ENCODE results near the gene RABGAP1L.
"Not testable (repeated sequence)": the region's sequence is repeated elsewhere in the genome, so short reads cannot be mapped to it uniquely, and the experiment has no call there.

RABGAP1L gene

DNA sequence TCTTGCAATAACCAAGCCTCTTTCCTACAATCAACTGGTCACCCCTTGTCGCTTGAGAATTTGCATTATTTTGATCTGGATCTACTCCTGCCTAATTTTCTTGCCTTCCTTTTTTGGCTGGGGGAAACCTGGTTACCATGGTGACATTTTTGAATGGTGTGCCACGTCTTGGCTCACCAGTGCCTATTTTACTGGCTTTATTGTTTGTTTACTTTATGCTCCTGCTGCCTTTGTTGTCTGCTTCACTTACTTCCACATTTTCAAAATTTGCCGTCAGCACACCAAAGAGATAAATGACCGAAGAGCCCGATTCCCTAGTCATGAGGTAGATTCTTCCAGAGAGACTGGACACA, 289.2 kb downstream of the RABGAP1L start:
- DNase-seq (ENCODE audit: low read depth): no peak

DNA sequence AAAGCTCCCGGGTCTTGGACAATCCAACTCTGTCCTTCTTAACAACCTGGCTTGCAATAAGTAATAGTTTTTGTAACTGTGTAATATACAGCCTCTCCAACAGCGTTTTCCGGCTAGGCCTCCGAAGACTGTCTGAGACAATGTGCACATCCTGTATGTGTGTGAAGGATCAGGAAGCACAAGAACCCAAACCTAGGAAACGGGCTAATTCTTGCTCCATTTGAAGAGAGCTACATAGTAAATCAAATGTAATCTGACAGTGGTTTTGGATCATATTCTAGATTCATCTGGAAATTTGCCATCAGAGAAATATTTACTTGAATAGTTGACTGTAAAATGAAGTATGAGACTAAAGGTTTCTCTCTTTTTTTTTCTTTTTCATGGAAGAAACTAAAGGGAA, 289.7 kb downstream of the RABGAP1L start:
- no peak for DNase-seq (ENCODE audit: low read depth)

DNA sequence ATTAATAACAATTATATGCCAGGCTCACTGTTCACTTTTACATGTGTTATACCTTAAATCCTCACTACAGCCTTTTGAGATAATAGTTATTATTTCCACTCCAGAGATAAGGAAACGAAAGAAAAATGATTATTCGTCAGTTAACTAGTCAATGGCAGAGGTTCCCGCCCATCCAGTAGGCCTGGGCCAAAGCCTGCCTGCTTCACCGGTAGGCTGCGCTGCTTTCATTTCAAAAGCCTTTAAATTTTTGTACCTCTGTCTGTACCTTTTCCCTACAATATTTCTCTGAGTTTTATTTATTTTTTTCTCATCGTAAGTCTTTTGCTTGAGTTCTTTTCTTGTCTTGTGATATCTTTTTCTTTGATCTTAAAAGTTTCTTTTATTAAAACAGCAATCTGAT, 292.1 kb downstream of the RABGAP1L start:
- no peak for DNase-seq (ENCODE audit: low read depth)

DNA sequence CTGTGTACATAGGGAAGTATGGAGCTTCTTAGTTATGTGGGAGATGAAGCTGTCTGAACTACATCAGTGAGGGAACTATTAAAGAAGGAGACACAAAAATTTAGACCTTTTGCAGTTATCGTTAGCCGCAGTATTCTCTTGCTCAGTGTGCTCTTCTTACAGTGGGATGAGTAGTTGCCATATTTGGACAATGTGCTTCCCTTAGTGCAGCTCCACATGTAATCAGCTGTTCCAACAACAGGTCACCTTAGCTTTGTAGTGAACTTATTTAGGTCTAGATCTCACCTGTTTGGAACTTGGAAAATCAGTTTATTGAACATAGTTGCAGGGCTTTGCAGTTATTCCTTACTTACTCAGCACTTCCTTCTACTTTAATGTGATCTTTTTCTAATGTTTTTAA, 306.5 kb downstream of the RABGAP1L start:
- DNase-seq (ENCODE audit: low read depth): no peak

DNA sequence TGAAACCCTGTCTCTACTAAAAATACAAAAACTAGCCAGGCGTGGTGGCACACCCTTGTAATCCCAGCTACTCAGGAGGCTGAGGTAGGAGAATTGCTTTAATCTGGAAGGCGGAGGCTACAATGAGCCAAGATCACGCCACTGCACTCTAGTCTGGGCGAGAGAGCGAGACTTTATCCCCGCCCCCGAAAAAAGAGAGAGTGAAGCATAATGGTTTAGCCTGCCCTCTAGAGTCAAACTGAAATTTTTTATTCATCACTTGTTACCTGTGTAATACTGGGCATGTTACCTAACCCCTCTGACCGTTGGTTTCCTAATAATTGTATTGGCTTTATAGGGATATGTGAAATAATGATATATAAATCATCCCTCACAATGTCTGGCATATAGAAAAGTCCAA, 307.3 kb downstream of the RABGAP1L start:
- DNase-seq (ENCODE audit: low read depth): no peak

DNA sequence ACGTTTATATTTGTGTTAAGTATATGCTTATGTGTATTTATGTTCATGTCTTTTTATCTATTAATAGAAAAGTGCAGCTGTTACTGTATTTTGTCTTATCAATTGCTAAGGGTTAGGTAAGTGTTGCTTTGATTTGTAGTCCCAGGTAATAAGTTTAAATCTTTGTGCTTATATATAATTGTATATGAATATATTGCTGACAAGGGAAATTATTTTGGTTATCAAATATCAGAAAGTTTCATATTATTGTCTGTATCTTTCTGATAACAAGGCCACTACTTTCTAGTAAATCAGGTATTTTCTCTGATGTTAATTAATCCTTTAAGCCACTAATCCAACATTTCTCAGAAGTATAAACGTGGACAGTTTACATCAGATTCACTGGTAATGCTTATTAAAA, 309.7 kb downstream of the RABGAP1L start:
- DNase-seq (ENCODE audit: low read depth): no peak

DNA sequence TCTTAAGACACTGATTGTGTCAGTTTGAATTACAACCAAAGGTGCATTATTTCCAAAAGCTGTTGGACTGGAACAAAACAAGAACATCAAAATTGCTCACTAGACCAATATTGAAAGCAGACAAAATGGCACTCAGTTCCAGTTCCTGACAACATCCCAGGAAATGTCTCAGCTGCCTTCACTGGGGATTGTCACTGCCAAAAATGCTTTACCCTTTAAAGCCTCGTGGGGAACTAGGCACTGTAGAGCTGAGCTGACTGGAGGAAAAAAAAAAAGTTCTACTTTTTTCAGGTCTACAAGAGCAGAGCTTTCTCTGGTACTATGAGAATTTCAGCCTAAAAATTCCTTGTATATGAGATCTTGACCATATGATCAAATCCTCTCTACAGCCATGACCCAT, 310.4 kb downstream of the RABGAP1L start:
- no peak for DNase-seq (ENCODE audit: low read depth)

DNA sequence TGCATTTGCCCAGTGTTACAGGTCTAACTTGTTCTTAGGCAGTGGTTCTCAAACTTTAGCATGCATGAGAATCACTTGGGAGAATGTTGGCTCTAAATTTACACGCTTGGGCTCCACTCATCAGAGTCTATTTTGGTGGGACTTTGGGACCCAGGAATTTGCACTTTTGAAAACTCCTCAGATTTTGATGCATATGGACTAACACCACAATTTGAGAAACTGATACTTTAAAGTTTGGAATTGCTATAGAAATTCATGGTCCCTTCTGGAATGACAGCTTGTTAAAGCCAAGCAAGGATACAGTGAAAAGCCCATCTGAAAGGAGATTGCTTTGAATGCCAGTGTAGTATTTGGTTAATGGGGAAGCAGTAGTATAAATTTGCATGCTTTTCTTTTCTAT, 320.0 kb downstream of the RABGAP1L start:
- no peak for DNase-seq (ENCODE audit: low read depth)

DNA sequence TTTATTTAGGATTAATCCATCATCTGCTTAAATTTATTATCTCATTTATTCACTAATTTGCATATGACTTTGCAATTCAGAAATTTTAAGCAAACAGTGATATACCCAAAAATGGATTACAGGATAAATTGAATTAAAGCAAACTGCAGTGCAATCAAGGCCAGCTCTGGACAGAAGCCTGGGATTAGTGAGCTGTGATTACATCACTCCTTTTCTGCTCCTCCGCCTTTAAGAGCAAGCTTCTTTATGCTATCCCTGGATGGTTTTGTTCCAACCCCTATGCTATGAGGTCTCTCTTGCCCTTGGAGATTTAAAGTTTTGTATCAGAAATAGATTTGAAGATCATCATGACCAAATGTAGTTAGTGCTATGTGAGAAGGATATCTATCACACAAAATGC, 321.0 kb downstream of the RABGAP1L start:
- no peak for DNase-seq (ENCODE audit: low read depth)

DNA sequence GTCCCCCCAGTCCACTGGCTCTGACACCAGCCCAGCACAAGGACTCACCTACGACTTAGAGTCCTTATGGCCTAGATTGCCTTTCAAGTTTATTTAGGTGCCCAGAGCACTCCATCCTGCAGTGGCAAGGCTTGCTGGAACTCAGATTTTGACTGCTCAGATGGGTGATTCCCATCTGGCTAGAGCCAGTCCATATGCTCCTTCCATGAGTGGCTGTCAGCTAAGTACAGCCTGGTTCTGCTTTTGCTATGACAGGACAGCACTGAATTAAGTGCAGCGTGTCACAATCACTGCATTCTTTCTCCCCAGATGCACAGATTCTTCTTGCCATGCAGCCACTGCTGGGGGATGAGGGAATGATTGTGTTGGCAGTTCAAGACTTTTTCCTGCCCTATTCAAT, 332.3 kb downstream of the RABGAP1L start:
- DNase-seq (ENCODE audit: low read depth): no peak

DNA sequence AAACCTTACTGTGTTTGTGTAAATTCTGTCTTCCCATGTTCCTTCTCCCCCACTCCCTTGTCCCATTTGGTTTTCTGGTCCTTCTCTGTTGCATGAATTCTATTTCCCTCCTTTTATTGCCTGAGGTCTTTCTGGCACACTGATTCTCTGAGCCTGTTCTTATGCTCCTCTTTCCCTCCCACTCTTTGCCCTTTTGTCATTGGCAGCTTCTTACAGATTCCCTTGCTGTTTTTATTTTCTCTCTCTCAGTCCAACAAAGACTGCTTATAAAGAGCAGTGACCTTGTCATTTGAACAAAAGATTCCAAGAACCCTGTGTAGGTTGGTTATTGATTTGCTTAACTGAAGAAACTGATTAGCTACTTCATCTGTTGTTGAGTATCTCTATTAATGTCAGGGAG, 338.2 kb downstream of the RABGAP1L start:
- DNase-seq (ENCODE audit: low read depth): no peak

DNA sequence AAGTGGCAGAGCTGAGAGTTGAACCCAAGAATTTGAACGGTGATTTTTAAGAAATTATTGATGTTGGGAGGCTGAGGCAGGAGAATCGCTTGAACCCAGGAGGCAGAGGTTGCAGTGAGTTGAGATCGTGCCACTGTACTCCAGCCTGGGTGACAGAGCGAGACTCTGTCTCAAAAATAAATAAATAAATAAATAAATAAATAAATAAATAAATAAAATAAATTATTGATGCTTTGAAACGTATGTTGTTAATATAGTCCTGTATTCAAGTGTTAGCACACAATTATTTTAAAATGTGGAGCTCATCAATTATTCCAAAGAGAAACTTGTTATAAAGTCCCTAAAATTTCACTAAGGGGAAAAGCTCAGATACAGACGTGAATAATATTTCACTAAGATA, 357.4 kb downstream of the RABGAP1L start:
- DNase-seq (ENCODE audit: low read depth): not testable (repeated sequence)

DNA sequence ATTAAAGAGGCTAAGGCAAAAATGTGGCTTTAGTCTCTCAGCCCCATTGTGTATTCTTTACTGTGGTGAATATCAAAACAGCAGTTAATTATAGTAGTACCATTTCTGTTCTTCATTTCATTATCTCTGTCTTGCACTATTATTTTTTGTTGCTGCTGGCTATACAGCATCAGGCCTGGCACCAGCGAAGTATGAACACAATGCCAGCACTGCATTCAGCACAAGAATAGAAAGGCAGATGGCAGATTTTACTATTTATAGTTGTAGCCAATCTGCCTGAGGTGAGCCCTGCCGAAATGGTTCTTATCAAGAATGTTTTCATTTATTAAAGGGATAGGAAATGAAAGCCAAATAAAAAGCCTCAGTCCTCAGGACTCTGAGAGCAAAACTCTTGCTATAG, 360.5 kb downstream of the RABGAP1L start:
- DNase-seq (ENCODE audit: low read depth): no peak

DNA sequence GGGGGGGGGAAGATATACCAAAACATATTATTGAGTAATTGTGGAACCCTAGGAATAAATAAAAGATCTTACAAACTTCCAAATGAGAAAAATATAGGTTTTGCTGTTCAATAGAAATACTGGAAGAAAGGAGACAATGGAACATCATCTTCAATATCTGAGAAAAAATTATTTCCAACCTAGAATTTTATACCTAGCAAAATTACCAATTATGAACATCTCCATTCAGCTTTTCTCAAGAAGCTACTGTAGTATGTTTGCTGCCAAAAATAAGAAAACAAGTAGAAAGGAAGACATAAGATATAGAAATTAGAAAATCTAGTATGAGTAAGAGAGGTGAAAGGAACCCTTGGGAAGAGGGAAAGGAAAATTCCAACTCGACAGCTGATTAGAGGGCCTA, 372.4 kb downstream of the RABGAP1L start:
- no peak for DNase-seq (ENCODE audit: low read depth)

DNA sequence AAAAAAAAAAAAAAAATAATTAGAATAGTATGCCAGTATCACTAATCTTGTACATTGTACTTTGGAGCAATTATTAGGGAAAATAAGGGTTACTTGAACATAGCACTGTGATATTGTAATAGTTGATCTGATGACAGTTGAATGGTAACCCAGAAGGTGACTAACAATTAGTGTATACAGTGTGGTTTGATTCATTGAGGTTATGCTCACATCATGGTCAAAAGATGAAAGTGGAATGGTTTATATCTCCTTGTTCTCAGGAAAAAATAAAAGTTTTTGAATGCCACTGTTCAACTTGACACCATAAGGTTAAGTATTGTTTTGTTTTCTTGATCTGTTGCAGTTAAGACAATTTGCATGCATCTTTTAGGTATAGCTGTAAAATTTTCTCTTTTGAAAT, 375.5 kb downstream of the RABGAP1L start:
- DNase-seq (ENCODE audit: low read depth): no peak

DNA sequence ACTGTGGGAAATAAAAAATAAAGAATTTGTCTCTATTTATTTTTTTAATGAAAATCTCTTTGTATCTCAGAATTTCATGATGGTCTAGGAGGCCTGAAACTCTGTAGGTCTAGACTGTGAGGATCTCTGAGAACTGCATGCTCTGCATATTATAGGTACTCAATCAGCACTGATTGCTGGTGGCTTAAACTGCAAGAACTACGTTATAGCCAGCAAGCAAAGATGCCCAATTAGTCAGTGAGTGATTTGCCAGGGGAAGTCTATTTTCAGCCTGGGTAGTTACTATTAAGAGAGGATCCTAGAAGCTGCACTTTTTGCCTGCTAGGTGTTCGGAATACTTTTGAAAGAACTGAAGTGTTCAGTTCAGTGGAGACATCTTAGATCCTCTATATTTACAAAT, 375.9 kb downstream of the RABGAP1L start:
- no peak for DNase-seq (ENCODE audit: low read depth)

DNA sequence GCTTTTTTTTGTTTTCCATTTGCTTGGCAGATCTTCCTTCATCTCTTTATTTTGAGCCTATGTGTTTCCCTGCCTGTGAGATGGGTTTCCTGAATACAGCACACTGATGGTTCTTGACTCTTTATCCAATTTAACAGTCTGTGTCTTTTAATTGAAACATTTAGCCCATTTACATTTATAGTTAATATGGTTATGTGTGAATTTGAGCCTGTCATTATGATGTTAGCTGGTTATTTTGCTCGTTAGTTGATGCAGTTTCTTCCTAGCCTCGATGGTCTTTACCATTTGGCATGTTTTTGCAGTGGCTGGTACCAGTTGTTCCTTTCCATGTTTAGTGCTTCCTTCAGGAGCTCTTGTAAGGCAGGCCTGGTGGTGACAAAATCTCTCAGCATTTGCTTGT, 384.1 kb downstream of the RABGAP1L start:
- DNase-seq (ENCODE audit: low read depth): not testable (repeated sequence)

DNA sequence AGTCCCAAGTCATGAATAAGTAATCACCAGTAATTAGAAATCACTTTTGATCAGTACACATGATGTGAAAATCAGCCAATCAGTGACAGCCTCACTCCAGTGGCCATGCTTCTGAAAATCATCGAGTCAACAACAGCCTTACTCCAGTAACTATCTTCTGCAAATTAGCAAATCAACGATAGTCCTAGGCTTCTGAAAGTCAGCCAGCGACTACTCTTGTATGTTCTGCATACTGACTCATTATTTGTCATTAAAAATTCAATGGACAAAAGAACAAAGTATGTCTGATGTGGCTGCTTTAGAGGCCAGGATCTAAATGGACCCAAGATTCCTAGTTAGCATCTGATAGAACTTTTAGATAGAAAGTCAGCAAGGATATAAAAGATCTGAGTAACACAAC, 391.0 kb downstream of the RABGAP1L start:
- no peak for DNase-seq (ENCODE audit: low read depth)

DNA sequence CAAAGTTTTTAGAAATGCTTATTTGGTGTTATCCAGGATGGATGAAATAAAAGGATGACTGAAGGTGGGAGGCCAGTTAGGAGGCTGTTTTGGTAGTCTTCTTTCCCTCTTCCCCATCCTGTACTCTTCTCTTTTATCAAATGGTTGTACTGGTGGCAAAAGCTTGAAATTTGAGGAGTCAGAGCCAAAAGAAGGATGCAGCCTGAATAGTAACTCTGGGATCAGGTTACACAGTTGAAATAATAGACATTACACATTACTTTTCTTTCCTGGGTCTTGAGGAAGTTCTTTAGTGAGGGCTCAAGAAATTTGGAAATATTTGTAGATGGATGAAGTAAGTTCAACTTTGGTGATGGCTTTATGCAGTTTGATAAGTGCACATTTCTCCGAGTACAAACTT, 397.1 kb downstream of the RABGAP1L start:
- no peak for DNase-seq (ENCODE audit: low read depth)

DNA sequence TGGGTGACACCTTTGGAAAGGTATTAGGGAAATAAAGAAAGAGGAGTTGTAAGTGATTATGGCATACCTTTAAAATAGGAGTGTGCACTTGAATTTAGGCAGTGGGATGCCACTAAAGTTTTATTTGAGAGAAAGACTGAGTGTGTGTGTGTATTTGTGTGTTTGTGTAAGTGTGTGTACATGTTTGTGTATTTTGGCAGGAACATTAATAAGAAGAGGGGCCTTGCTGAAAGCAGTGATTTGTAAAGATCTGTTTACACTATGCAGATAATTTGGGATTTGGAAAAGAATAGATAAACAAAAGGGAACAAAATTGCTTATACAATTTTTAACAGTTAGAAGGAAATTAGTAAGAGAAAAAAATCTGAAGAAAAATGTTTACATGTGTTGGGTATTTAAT, 409.2 kb downstream of the RABGAP1L start:
- no peak for DNase-seq (ENCODE audit: low read depth)

DNA sequence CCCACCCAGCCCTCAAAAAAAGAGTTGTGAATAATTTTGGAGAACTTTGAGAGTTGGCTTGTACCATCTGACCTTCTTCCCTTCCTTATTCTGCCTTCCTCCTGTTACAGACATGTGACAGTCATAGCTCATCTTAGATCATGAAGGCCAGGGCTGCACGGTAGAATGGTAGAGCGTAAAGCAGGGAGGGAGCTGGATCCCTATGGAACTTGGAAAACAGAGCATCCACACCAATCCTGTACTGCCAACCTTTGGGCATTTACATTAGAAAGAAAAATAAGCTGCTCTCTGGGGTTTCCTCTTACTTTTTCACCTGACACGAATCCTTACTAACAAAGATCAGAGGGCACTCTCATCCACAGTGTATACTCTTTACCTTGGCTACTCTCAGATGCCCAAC, 409.9 kb downstream of the RABGAP1L start:
- no peak for DNase-seq (ENCODE audit: low read depth)

DNA sequence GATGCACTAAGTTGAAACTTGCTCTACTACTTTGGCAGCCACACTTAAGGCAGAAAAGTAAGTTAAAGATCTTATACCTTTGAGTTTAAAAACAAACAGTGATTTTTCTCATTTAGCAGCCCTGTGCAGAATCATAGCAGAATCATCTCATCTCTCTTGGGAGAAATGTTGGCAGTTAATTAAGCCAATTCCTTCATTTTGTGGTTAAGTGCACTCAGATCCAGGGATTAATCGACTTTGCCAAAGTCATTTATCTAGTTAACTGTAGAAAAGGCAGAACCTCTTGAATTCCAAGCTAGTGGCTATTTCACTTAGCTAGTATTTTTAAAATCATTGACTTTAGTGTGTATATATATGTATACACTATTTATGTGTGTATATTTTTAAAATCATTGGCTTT, 413.5 kb downstream of the RABGAP1L start:
- no peak for DNase-seq (ENCODE audit: low read depth)

DNA sequence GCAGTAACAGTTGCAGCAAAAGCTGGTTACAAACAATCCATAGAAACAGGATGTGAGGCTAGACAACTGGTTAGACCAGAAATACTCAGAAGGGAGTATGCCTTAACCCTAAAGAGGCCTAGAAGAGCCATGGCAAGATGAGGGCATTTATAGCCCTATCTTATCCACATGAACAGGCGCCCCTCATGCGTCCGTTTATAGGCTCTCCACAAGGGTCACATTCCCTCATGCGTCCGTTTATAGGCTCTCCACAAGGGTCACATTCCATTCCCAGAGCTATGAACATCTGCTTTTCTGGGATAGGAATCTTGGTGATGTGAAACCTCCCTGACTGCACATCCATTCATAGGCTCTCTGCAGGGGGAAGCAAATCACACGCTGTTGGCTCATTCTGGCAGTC, 416.8 kb downstream of the RABGAP1L start:
- DNase-seq (ENCODE audit: low read depth): not testable (repeated sequence)

DNA sequence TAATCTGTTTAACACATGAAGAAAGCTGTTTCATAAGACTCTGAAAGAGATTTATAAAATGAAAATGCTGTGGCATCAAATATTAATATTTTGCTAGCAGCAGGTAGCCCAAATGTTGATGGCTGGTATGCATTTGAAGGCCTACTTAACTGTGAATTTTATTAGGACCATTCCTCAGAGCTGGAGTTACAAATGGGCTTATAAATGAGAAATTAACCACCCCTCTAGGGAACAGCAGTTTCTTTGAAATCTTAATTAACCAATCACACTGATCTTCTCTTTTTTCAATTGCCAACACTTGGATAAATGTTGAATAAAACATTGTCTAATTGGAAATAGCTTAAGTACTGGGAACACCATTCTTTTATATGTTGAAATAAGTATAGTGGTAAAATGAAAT, 418.4 kb downstream of the RABGAP1L start:
- no peak for DNase-seq (ENCODE audit: low read depth)

DNA sequence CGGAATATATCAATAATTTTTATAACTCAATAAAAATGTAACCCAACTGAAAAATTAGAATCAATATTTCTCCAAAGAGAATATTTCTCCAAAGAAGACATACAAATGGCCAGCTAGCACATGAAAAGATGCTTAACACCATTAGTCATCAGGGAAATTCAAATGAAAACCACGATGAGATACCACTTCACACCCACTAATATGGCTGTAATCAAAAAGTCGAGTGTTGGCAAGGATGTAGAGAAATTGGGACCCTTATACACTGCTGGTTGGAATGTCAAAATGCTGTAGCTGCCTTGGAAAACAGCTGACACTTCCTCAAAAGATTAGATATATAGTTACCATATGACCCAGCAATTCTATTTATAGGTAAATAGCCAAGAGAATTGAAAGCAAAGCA, 421.5 kb downstream of the RABGAP1L start:
- no peak for DNase-seq (ENCODE audit: low read depth)

DNA sequence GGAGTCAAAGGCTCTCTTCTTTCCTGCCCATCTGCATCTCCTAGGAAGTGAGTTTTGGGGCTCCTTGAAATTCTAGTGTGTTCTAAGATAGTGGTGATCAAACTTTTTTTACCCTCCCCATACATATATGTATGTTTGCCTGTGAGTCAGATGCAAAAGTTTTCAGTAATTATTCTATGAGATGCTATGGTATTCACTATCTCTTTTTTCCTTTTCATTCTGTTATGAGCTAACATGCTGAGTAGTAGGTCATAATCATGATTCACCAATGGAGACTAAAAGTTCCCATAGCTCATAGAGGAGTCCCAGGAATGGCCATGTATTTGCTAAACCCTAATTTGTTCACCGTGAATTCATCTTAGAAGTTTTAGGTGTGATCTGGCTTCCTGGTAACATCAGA, 424.0 kb downstream of the RABGAP1L start:
- DNase-seq (ENCODE audit: low read depth): no peak

Measured in stimulated activated CD8-positive, alpha-beta memory T cell treated with anti-CD3 and anti-CD28 coated beads, Interleukin-15, amount 100 ng/mL, for 1 hour (primary cell).